Colonic mucosa (tissue), 4 donors: ENCODE data around the gene KCNH2. TPM values are rescaled to one million over a fixed set of nuclear protein-coding genes. Genes with fewer than 3 reads are reported as not detected.
A peak's percentile ranks its signal among the peaks of the same experiment; 100 is the strongest.

Experiments used
- DNase-seq: peaks from one replicate; pipeline ENCODE4 v3.0.0-alpha.2; 2020
- H3K27ac ChIP-seq: fragments of 200-600 bp; one replicate; pipeline ENCODE4 v1.8.0; 2021
- H3K27me3 ChIP-seq: fragments of 200-600 bp; one replicate; pipeline ENCODE4 v1.8.0; 2021
- H3K36me3 ChIP-seq: fragments of 200-600 bp; one replicate; pipeline ENCODE4 v1.8.0; 2021
- H3K4me1 ChIP-seq: fragments of 200-600 bp; one replicate; pipeline ENCODE4 v1.8.0; 2021; ENCODE audit warnings: mild to moderate bottlenecking
- H3K4me3 ChIP-seq: fragments of 200-600 bp; one replicate; pipeline ENCODE4 v1.8.0; 2021
- H3K9ac ChIP-seq, 2 donors: one replicate each; pipeline ENCODE4 v1.7.0; 2013; ENCODE audit warnings: control low read depth in 2 of 2, low read depth in 2 of 2, low read length in 2 of 2
- H3K9me3 ChIP-seq: fragments of 200-600 bp; one replicate; pipeline ENCODE4 v1.8.0; 2021
- CTCF ChIP-seq: fragments of 200-600 bp; IDR thresholded peaks from one replicate; pipeline ENCODE4 v1.8.0; 2022; ENCODE audit warnings: antibody characterized with exemption, mild to moderate bottlenecking
- intact Hi-C: fragments of 100-400 bp; cut with DNase I; formaldehyde crosslinking; loops from one replicate; pipeline ENCODE4 v1.14.1; 2022
- total RNA-seq, 2 donors: library from RNA; stranded (reverse); fragmentation: NEBNext Ultra II Directional in 1 of 2; extraction: Animal tissue kit (Norgen Biotek cat#: 25700) in 1 of 2; gene quantifications; one replicate each; pipeline ENCODE4 v1.2.1, GENCODE V29; 2021
- donor health status: healthy.
- donor health status: DM: no; HTN: no; CAD: no.
- donor health status: DM: no; HTN: no; CAD: no.

KCNH2 gene
- total RNA-seq, 2 donors from 2014 or later, result 3.3 to 8.8 TPM

GRCh38 chr7:151016942-151017341, 38.8 kb upstream of the KCNH2 start:
- DNase-seq, result no peak
- TF ChIP-seq CTCF, result no peak
- Histone ChIP-seq H3K27ac (no peak overlapping the region), H3K9me3 (no peaks in the 10 kb centered on the region), H3K27me3 (peaks cover 19% of the 10 kb centered on the region), H3K4me3 (no peak overlapping the region), H3K36me3 (no peaks in the 10 kb centered on the region), H3K9ac (no peak overlapping the region), H3K4me1 (no peaks in the 10 kb centered on the region)
- intact Hi-C loops, result no loop called here

GRCh38 chr7:151016505-151016904, 38.4 kb upstream of the KCNH2 start:
- peaks cover 19% of the 10 kb centered on the region for H3K27me3 ChIP-seq
- no peaks in the 10 kb centered on the region for H3K4me1 ChIP-seq
- TF ChIP-seq CTCF, result no peak
- H3K4me3 ChIP-seq, result no peak overlapping the region
- no peak overlapping the region for H3K9ac ChIP-seq
- intact Hi-C loops, result no loop called here
- H3K36me3 ChIP-seq, result no peaks in the 10 kb centered on the region
- no peak overlapping the region for H3K27ac ChIP-seq
- H3K9me3 ChIP-seq, result no peaks in the 10 kb centered on the region
- DNase-seq, result no peak

- H3K36me3 ChIP-seq, result no peaks in the 10 kb centered on the region
- DNase-seq, result no peak
- no peak overlapping the region for H3K9ac ChIP-seq
- TF ChIP-seq CTCF, result no peak
- no peaks in the 10 kb centered on the region for H3K9me3 ChIP-seq
- no peaks in the 10 kb centered on the region for H3K4me1 ChIP-seq
- no peak overlapping the region for H3K27ac ChIP-seq
- intact Hi-C loops, result no loop called here
- peaks cover 19% of the 10 kb centered on the region for H3K27me3 ChIP-seq
- H3K4me3 ChIP-seq, result no peak overlapping the region
These were observed 37.8 kb upstream of the KCNH2 start for GRCh38 chr7:151015967-151016366.

GRCh38 chr7:151014950-151015349, 36.8 kb upstream of the KCNH2 start:
- Histone ChIP-seq H3K9me3 (no peaks in the 10 kb centered on the region), H3K4me3 (no peak overlapping the region), H3K27ac (no peak overlapping the region), H3K36me3 (no peaks in the 10 kb centered on the region), H3K4me1 (no peaks in the 10 kb centered on the region), H3K9ac (no peak overlapping the region), H3K27me3 (peaks cover 18% of the 10 kb centered on the region)
- intact Hi-C loops, result no loop called here
- peak; percentile 36 for DNase-seq
- TF ChIP-seq CTCF, result no peak

GRCh38 chr7:151013733-151014497, 35.8 kb upstream of the KCNH2 start:
- intact Hi-C loops, result no loop called here
- no peaks in the 10 kb centered on the region for H3K36me3 ChIP-seq
- no peaks in the 10 kb centered on the region for H3K4me1 ChIP-seq
- no peak for TF ChIP-seq CTCF
- peaks cover 7% of the 10 kb centered on the region for H3K27me3 ChIP-seq
- DNase-seq, result peak; percentile 74
- peak overlapping the region in 1 of 2 donors; percentile 16 for H3K9ac ChIP-seq
- H3K9me3 ChIP-seq, result no peaks in the 10 kb centered on the region
- peak overlapping the region; percentile 12 for H3K4me3 ChIP-seq
- H3K27ac ChIP-seq, result no peak overlapping the region
